Hepatocyte (in vitro differentiated cells): ENCODE data around the gene ALG8. TPM values are rescaled to one million over a fixed set of nuclear protein-coding genes. Genes with fewer than 3 reads are reported as not detected.
A peak's percentile ranks its signal among the peaks of the same experiment; 100 is the strongest.

Source experiments
- DNase-seq: peaks from one replicate; pipeline ENCODE4 v3.0.0-alpha.2; 2016; ENCODE audit warnings: low spot score
- H2AFZ ChIP-seq: fragments of 200-600 bp; sonication (generic); 2 replicates; pipeline ENCODE4 v1.6.0; 2016; ENCODE audit warnings: antibody characterized with exemption, mild to moderate bottlenecking
- H3K27ac ChIP-seq: fragments of 200-600 bp; sonication (generic); 2 replicates; pipeline ENCODE4 v1.5.1; 2016; ENCODE audit warnings: mild to moderate bottlenecking
- H3K27me3 ChIP-seq: fragments of 200-600 bp; sonication (generic); 2 replicates; pipeline ENCODE4 v1.6.1; 2016
- H3K36me3 ChIP-seq: fragments of 200-600 bp; sonication (generic); replicated peaks from 2 replicates; pipeline ENCODE4 v1.5.1; 2016; ENCODE audit warnings: low read depth; ENCODE audit not compliant: insufficient read depth
- H3K4me1 ChIP-seq: fragments of 200-600 bp; sonication (generic); 2 replicates; pipeline ENCODE4 v1.5.1; 2016; ENCODE audit warnings: mild to moderate bottlenecking, moderate library complexity; ENCODE audit not compliant: insufficient read depth
- H3K4me2 ChIP-seq: fragments of 200-600 bp; sonication (generic); 2 replicates; pipeline ENCODE4 v1.6.0; 2016
- H3K4me3 ChIP-seq: fragments of 200-600 bp; sonication (generic); 2 replicates; pipeline ENCODE4 v1.5.1; 2016; ENCODE audit warnings: mild to moderate bottlenecking
- H3K79me2 ChIP-seq: fragments of 200-600 bp; sonication (generic); 2 replicates; pipeline ENCODE4 v1.6.0; 2017; ENCODE audit warnings: mild to moderate bottlenecking
- H3K9me2 ChIP-seq: fragments of 200-600 bp; sonication (generic); replicated peaks from 2 replicates; pipeline ENCODE4 v1.6.0; 2017; ENCODE audit warnings: mild to moderate bottlenecking; ENCODE audit not compliant: insufficient read depth
- H3K9me3 ChIP-seq: fragments of 200-600 bp; sonication (generic); 2 replicates; pipeline ENCODE4 v1.5.1; 2016; ENCODE audit warnings: low read depth, mild to moderate bottlenecking
- H4K20me1 ChIP-seq: fragments of 200-600 bp; sonication (generic); 2 replicates; pipeline ENCODE4 v1.6.0; 2016; ENCODE audit warnings: mild to moderate bottlenecking; ENCODE audit not compliant: insufficient read depth, poor library complexity, severe bottlenecking
- EZH2 ChIP-seq: fragments of 200-600 bp; sonication (generic); IDR thresholded peaks from 2 replicates; pipeline ENCODE4 v1.6.1; 2016; ENCODE audit warnings: antibody characterized with exemption, mild to moderate bottlenecking, borderline replicate concordance
- EZH2phosphoT487 ChIP-seq: fragments of 200-600 bp; sonication (generic); IDR thresholded peaks from one replicate; pipeline ENCODE4 v1.6.1; 2018; ENCODE audit warnings: antibody characterized with exemption, mild to moderate bottlenecking, low read depth, moderate library complexity; ENCODE audit not compliant: unreplicated experiment, severe bottlenecking
- WGBS: methylation state at CpG from one replicate; pipeline ENCODE4 v1.1.6; 2016; ENCODE audit warnings: low lambda C conversion rate; ENCODE audit errors: missing lambda C conversion rate; 5-methylcytosine and 5-hydroxymethylcytosine counted together
- polyA plus RNA-seq: library from polyadenylated mRNA; unstranded; fragments of >200 nt; fragmentation: Nextera tagmentation; extraction: Ambion mirVana; gene quantifications from 2 replicates; pipeline ENCODE4 v1.2.1, GENCODE V29; 2016
- total RNA-seq: library from RNA; depleted of rRNA; stranded (reverse); fragments of >200 nt; gene quantifications from 2 replicates; pipeline ENCODE4 v1.2.3, GENCODE V29; 2014
- TF ChIP-seq, protein P1 (sequence below): fragments of 200-600 bp; sonication (generic); IDR thresholded peaks from 2 replicates; pipeline ENCODE4 v1.5.1; 2016; ENCODE audit warnings: antibody characterized with exemption, mild to moderate bottlenecking; ENCODE audit not compliant: poor library complexity

The ALG8 gene
- total and polyA plus RNA-seq, 2 experiments from 2014 or later, result 43.1 to 74.3 TPM

DNA sequence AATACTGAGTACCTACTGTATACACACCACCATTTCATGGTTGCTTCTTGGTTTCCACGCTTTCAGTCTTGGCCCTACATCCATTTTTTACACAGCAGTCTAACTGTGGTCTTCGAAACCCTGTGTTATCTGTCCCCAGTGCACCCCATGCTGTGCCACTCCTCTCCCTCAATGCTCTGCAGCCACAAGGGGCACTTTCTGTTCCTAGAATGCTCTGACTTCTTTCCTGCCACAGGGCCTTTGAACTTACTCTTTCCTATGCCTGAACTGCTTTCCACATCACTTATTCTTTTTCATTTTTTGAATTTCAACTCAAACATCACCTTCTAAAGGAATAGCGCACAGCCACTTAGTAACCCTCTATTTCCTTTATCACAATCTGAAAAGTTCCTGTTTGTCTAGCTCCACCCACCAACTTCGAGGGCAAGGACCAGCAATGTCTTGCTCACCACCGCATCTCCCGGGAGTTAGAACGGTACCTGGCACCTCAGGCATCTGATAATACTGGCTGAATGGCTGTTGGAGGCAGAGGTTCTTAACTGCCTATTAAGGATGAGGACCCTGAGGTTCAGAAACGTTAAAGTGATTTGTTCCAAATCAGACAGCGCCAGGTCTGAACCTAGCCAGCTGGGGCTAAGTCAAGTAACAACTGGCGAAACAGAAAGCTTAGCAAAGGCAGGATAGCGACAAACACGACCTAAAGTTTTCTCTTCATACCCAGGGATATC is 568 bp downstream of the ALG8 start:
- Histone ChIP-seq H2AFZ (peak overlapping the region; percentile 89), H3K79me2 (peaks cover 41% of the 10 kb centered on the region), H3K9me3 (no peaks in the 10 kb centered on the region), H3K4me3 (peak overlapping the region; percentile 70), H3K9me2 (no peaks in the 10 kb centered on the region), H3K4me1 (peaks cover 6% of the 10 kb centered on the region), H3K4me2 (peak overlapping the region; percentile 86), H3K36me3 (no peaks in the 10 kb centered on the region), H3K27me3 (no peaks in the 10 kb centered on the region), H3K27ac (peak overlapping the region; percentile 80), H4K20me1 (no peaks in the 10 kb centered on the region)
- TF ChIP-seq, protein P1, sequence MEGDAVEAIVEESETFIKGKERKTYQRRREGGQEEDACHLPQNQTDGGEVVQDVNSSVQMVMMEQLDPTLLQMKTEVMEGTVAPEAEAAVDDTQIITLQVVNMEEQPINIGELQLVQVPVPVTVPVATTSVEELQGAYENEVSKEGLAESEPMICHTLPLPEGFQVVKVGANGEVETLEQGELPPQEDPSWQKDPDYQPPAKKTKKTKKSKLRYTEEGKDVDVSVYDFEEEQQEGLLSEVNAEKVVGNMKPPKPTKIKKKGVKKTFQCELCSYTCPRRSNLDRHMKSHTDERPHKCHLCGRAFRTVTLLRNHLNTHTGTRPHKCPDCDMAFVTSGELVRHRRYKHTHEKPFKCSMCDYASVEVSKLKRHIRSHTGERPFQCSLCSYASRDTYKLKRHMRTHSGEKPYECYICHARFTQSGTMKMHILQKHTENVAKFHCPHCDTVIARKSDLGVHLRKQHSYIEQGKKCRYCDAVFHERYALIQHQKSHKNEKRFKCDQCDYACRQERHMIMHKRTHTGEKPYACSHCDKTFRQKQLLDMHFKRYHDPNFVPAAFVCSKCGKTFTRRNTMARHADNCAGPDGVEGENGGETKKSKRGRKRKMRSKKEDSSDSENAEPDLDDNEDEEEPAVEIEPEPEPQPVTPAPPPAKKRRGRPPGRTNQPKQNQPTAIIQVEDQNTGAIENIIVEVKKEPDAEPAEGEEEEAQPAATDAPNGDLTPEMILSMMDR, result no peak
- no peak for TF ChIP-seq EZH2phosphoT487
- no peak for TF ChIP-seq EZH2
- WGBS, result 20% methylated on average over 12 of the region's 12 CpGs
- DNase-seq, result peak; percentile 34

DNA sequence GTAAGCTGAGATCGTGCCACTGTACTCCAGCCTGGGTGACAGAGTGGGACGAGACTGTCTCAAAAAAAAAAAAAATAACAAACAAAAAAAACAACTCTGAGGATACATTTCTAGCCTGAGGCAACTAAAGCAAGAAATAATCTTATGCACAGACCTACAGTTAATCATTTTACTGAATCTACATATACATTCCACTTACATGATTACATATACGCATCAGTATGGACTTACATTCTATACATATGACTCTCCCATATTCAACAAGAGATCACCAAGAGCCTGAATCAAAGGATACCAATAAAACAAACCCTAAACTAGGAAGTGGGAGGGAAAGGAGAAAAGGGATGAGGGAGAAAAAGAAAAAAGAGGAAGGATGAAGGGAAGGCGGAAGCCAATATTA is 1.1 kb downstream of the ALG8 start:
- WGBS, result 95% methylated on average over 4 of the region's 4 CpGs

DNA sequence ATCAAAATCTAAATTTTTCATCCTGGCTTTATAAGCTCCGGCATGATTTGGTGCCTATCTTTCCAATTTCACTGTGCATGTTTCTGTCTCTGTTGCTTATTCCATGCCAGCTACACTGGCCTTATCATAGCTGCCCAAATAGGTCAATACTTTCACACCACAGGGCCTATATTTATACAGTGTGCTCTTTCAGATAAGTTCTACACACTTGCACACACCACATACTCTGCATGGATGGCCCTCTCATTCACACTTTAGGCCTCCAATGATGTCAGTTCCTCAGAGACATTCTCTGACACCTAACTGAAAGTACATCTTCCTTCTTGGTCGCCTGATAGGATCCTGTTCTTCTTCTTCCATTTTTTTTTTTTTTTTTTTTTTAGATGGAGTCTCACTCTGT is 7.0 kb downstream of the ALG8 start:
- Histone ChIP-seq H3K9me2 (no peaks in the 10 kb centered on the region), H2AFZ (no peak overlapping the region), H3K4me2 (no peak overlapping the region), H3K4me3 (no peak overlapping the region), H4K20me1 (no peaks in the 10 kb centered on the region), H3K27ac (no peak overlapping the region), H3K27me3 (no peaks in the 10 kb centered on the region), H3K9me3 (no peaks in the 10 kb centered on the region), H3K79me2 (peaks cover 12% of the 10 kb centered on the region), H3K4me1 (no peaks in the 10 kb centered on the region), H3K36me3 (no peaks in the 10 kb centered on the region)
- no peak for DNase-seq
- TF ChIP-seq EZH2 (no peak), EZH2phosphoT487 (no peak)
- TF ChIP-seq, protein P1, result no peak
- WGBS, result 100% methylated on average over 2 of the region's 2 CpGs

More for the DNA sequence above, 1.1 kb downstream of the ALG8 start:
- Histone ChIP-seq H3K9me2 (no peaks in the 10 kb centered on the region), H3K4me1 (peaks cover 6% of the 10 kb centered on the region), H3K27me3 (no peaks in the 10 kb centered on the region), H3K4me3 (no peak overlapping the region), H3K27ac (no peak overlapping the region), H2AFZ (no peak overlapping the region), H3K36me3 (no peaks in the 10 kb centered on the region), H3K4me2 (peak overlapping the region; percentile 86), H3K79me2 (peaks cover 41% of the 10 kb centered on the region), H4K20me1 (no peaks in the 10 kb centered on the region), H3K9me3 (no peaks in the 10 kb centered on the region)
- no peak for DNase-seq
- TF ChIP-seq, protein P1, result no peak
- no peak for TF ChIP-seq EZH2phosphoT487
- no peak for TF ChIP-seq EZH2
